MM.1S (cell line): ENCODE results near the gene OR3A2.
"Not testable (repeated sequence)": the region's sequence is repeated elsewhere in the genome, so short reads cannot be mapped to it uniquely, and the experiment has no call there.

ENCODE experiments used
- DNase-seq: peaks from one replicate; pipeline ENCODE4 v3.0.0-alpha.2; 2015
- H2AFZ ChIP-seq: fragments of 300-600 bp; sonication (generic); 2 replicates; pipeline ENCODE4 v1.6.0; 2016; ENCODE audit warnings: antibody characterized with exemption, low read length
- H3F3A ChIP-seq: fragments of 300-600 bp; sonication (generic); 2 replicates; pipeline ENCODE4 v1.6.1; 2016; ENCODE audit warnings: mild to moderate bottlenecking, antibody characterized with exemption, low read length, moderate library complexity, mixed read lengths; ENCODE audit not compliant: insufficient read depth
- H3K27ac ChIP-seq: fragments of 300-600 bp; sonication (generic); 2 replicates; pipeline ENCODE4 v1.5.1; 2016; ENCODE audit warnings: mild to moderate bottlenecking, low read length
- H3K27me3 ChIP-seq: fragments of 300-600 bp; sonication (generic); replicated peaks from 2 replicates; pipeline ENCODE4 v1.6.0; 2016; ENCODE audit warnings: low read length; ENCODE audit not compliant: insufficient read depth
- H3K36me3 ChIP-seq: fragments of 300-600 bp; sonication (generic); replicated peaks from 2 replicates; pipeline ENCODE4 v1.6.1; 2016; ENCODE audit warnings: mild to moderate bottlenecking, low read length, mixed read lengths; ENCODE audit not compliant: insufficient read depth
- H3K4me1 ChIP-seq: fragments of 300-600 bp; sonication (generic); 2 replicates; pipeline ENCODE4 v1.6.1; 2016; ENCODE audit warnings: low read length, mixed read lengths
- H3K4me2 ChIP-seq: fragments of 300-600 bp; sonication (generic); 2 replicates; pipeline ENCODE4 v1.6.0; 2016; ENCODE audit warnings: low read depth, low read length
- H3K4me3 ChIP-seq: fragments of 300-600 bp; sonication (generic); 2 replicates; pipeline ENCODE4 v1.5.1; 2016; ENCODE audit warnings: low read length, mixed read lengths
- H3K79me2 ChIP-seq: fragments of 300-600 bp; sonication (generic); 2 replicates; pipeline ENCODE4 v1.6.1; 2016; ENCODE audit warnings: mixed run types, low read length, mixed read lengths
- H3K9ac ChIP-seq: fragments of 300-600 bp; sonication (generic); 2 replicates; pipeline ENCODE4 v1.6.1; 2016; ENCODE audit warnings: low read length, mixed read lengths
- H3K9me2 ChIP-seq: fragments of 300-600 bp; sonication (generic); replicated peaks from 2 replicates; pipeline ENCODE4 v1.6.1; 2016; ENCODE audit warnings: mild to moderate bottlenecking, low read length, mixed read lengths; ENCODE audit not compliant: insufficient read depth
- H3K9me3 ChIP-seq: fragments of 300-600 bp; sonication (generic); replicated peaks from 2 replicates; pipeline ENCODE4 v1.6.1; 2016; ENCODE audit warnings: mild to moderate bottlenecking, low read length, mixed read lengths; ENCODE audit not compliant: insufficient read depth
- H4K20me1 ChIP-seq: fragments of 300-600 bp; sonication (generic); 2 replicates; pipeline ENCODE4 v1.6.1; 2016; ENCODE audit warnings: mild to moderate bottlenecking, low read length, moderate library complexity, mixed read lengths; ENCODE audit not compliant: insufficient read depth
- EZH2 ChIP-seq: fragments of 300-600 bp; sonication (generic); optimal IDR thresholded peaks from 2 replicates; pipeline ENCODE3; 2017; ENCODE audit warnings: low read depth, mild to moderate bottlenecking, antibody characterized with exemption, low read length, mixed read lengths
- EZH2phosphoT487 ChIP-seq: fragments of 300-600 bp; sonication (generic); IDR thresholded peaks from 2 replicates; pipeline ENCODE4 v1.6.1; 2018; ENCODE audit warnings: antibody characterized with exemption, low read length
- TF ChIP-seq, protein P1 (sequence below): fragments of 300-600 bp; sonication (generic); IDR thresholded peaks from 2 replicates; pipeline ENCODE4 v1.5.1; 2016; ENCODE audit warnings: antibody characterized with exemption, low read length, mixed read lengths

Gene OR3A2

DNA sequence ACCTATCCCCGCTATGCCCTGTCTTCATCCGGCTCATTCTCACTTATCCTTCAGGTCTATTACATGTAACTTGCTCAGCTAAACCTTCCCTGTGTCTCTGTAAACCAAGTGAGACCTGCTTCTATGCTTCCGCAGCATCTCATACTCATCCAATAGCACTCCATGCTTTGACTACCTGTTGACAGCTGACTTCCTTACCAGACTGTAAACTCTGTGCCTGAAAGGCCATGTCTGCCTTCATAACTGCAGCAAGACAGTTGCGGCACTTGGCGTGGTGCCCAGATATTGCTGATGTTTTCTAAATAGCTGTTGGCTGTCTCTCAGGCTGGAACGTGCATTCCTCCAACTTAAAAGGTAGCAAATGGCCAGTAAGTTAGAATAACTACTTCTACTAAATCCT lies 13.9 kb upstream of the OR3A2 start:
- Histone ChIP-seq H2AFZ (no peak overlapping the region), H3K9me3 (no peaks in the 10 kb centered on the region), H3K4me2 (no peak overlapping the region), H3F3A (no peaks in the 10 kb centered on the region), H3K79me2 (no peaks in the 10 kb centered on the region), H3K4me1 (no peaks in the 10 kb centered on the region), H3K9ac (no peak overlapping the region), H3K27ac (no peak overlapping the region), H3K4me3 (no peak overlapping the region), H3K9me2 (no peaks in the 10 kb centered on the region), H3K27me3 (no peaks in the 10 kb centered on the region), H4K20me1 (no peaks in the 10 kb centered on the region), H3K36me3 (no peaks in the 10 kb centered on the region)
- no peak for DNase-seq
- no peak for TF ChIP-seq EZH2phosphoT487
- TF ChIP-seq, protein P1, sequence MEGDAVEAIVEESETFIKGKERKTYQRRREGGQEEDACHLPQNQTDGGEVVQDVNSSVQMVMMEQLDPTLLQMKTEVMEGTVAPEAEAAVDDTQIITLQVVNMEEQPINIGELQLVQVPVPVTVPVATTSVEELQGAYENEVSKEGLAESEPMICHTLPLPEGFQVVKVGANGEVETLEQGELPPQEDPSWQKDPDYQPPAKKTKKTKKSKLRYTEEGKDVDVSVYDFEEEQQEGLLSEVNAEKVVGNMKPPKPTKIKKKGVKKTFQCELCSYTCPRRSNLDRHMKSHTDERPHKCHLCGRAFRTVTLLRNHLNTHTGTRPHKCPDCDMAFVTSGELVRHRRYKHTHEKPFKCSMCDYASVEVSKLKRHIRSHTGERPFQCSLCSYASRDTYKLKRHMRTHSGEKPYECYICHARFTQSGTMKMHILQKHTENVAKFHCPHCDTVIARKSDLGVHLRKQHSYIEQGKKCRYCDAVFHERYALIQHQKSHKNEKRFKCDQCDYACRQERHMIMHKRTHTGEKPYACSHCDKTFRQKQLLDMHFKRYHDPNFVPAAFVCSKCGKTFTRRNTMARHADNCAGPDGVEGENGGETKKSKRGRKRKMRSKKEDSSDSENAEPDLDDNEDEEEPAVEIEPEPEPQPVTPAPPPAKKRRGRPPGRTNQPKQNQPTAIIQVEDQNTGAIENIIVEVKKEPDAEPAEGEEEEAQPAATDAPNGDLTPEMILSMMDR = no peak
- TF ChIP-seq EZH2 = no peak

DNA sequence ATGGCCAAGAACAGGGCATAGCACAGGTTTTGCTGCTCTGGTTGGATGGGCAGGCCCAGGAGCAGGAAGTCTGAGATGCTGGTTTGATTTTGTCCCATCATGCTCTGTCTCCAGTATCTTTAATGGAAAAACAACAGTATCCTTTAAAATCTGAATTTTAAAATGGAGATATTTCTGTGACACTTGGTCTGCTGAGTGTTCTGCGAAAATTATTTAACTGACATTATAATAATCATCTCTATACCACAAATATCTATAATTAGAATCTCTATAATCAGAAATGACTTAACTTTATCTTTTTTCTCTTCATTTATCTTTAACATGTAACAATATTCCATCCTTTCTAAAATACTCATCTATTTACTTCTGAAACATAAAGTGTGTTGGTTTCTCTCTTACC lies 12.2 kb upstream of the OR3A2 start, which contains the start of gene OR1E1:
Gene OR1E1, minus strand, starts transcription at position 101 of the 400 bp plus-strand sequence. Its CDS starts 0 bp downstream, at position 101.
- Histone ChIP-seq H2AFZ (no peak within 1 kb of the TSS), H3K27ac (no peak within 1 kb of the TSS), H3K9me2 (no peaks in the 10 kb centered on the region), H3K4me3 (no peak within 1 kb of the TSS), H3K9me3 (no peaks in the 10 kb centered on the region), H3K27me3 (no peaks in the 10 kb centered on the region), H3K9ac (no peak within 1 kb of the TSS), H3K36me3 (no peaks in the 10 kb centered on the region), H4K20me1 (no peaks in the 10 kb centered on the region), H3F3A (no peaks in the 10 kb centered on the region), H3K4me1 (no peaks in the 10 kb centered on the region), H3K79me2 (no peaks in the 10 kb centered on the region), H3K4me2 (no peak within 1 kb of the TSS)
- TF ChIP-seq EZH2 (no peak), EZH2phosphoT487 (no peak)
- TF ChIP-seq, protein P1 = no peak
- no peak for DNase-seq

DNA sequence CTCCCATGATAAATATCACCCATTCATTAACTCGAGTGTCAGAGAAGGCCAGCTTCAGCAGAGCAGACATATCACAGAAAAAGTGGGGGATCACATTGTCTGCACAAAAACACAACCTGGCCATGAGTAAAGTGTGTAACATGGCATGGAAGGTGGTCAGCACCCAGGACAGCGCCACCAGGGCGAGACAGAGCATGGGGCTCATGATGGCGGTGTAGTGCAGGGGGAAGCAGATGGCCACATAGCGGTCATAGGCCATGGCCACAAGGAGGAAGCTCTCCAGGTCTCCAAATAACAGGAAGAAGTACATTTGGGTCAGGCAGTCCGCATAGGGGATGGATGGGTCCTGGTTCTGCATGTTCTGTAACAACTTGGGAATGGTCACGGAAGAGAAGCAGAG lies 11.7 kb upstream of the OR3A2 start:
- H3K79me2 ChIP-seq, H3K9ac ChIP-seq, DNase-seq, H3K27me3 ChIP-seq, H4K20me1 ChIP-seq, H2AFZ ChIP-seq, H3K9me2 ChIP-seq, H3K4me3 ChIP-seq, H3F3A ChIP-seq, H3K4me1 ChIP-seq, H3K4me2 ChIP-seq, H3K9me3 ChIP-seq, H3K27ac ChIP-seq, H3K36me3 ChIP-seq: not testable (repeated sequence)

DNA sequence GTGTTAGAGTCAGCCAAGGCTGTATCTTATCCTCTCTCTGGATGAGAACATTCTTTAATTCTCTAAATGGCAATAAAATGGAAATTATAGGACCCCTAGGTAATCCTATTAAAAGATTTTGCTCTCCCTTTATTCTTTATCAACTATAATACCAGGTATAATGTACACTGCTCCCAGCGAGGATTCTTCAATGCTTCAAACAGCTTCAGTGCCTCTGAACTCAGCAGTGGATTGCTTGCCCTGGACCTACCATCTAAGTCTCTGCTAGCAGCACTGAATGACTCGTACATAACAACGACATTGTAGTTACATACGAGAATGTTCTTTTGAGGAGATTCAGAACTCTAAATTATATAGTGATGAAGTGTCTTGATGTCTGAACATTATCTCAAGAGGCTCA lies 3.7 kb upstream of the OR3A2 start:
- no peak overlapping the region for H2AFZ ChIP-seq
- H4K20me1 ChIP-seq = no peaks in the 10 kb centered on the region
- H3K79me2 ChIP-seq = no peaks in the 10 kb centered on the region
- no peak for DNase-seq
- no peak overlapping the region for H3K4me3 ChIP-seq
- no peaks in the 10 kb centered on the region for H3K36me3 ChIP-seq
- no peak overlapping the region for H3K4me2 ChIP-seq
- TF ChIP-seq, protein P1 = no peak
- TF ChIP-seq EZH2phosphoT487 = no peak
- no peak for TF ChIP-seq EZH2
- H3K27me3 ChIP-seq = no peaks in the 10 kb centered on the region
- no peaks in the 10 kb centered on the region for H3K4me1 ChIP-seq
- H3F3A ChIP-seq = no peaks in the 10 kb centered on the region
- no peak overlapping the region for H3K9ac ChIP-seq
- H3K27ac ChIP-seq = no peak overlapping the region
- no peaks in the 10 kb centered on the region for H3K9me3 ChIP-seq
- no peaks in the 10 kb centered on the region for H3K9me2 ChIP-seq
